B cell (primary cell): ENCODE data around the gene RNF220.

Experiments used
- EZH2 ChIP-seq: IDR thresholded peaks from 2 replicates; pipeline ENCODE4 v1.6.1; 2012; ENCODE audit warnings: borderline replicate concordance, low read depth, mild to moderate bottlenecking, moderate library complexity, low read length; ENCODE audit not compliant: insufficient read depth, poor library complexity, severe bottlenecking
- TF ChIP-seq, protein P1 (sequence below): fragments of 200-600 bp; IDR thresholded peaks from one replicate; pipeline ENCODE4 v1.8.0; 2022; ENCODE audit warnings: antibody characterized with exemption, mild to moderate bottlenecking

- no peak for TF ChIP-seq EZH2
- TF ChIP-seq, protein P1, sequence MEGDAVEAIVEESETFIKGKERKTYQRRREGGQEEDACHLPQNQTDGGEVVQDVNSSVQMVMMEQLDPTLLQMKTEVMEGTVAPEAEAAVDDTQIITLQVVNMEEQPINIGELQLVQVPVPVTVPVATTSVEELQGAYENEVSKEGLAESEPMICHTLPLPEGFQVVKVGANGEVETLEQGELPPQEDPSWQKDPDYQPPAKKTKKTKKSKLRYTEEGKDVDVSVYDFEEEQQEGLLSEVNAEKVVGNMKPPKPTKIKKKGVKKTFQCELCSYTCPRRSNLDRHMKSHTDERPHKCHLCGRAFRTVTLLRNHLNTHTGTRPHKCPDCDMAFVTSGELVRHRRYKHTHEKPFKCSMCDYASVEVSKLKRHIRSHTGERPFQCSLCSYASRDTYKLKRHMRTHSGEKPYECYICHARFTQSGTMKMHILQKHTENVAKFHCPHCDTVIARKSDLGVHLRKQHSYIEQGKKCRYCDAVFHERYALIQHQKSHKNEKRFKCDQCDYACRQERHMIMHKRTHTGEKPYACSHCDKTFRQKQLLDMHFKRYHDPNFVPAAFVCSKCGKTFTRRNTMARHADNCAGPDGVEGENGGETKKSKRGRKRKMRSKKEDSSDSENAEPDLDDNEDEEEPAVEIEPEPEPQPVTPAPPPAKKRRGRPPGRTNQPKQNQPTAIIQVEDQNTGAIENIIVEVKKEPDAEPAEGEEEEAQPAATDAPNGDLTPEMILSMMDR = no peak
Measured at GRCh38 chr1:44642925-44643324, 237.9 kb downstream of the RNF220 start.
